K562 (cell line): Measurements from ENCODE around the gene CD37. TPM values are rescaled to one million over a fixed set of nuclear protein-coding genes. Genes with fewer than 3 reads are reported as not detected.

ENCODE experiments used
- ATF7 ChIP-seq: fragments of 450-650 bp; IDR thresholded peaks from 2 replicates; pipeline ENCODE4 v1.7.1; 2014; ENCODE audit warnings: mild to moderate bottlenecking, moderate library complexity
- CHD2 ChIP-seq: IDR thresholded peaks from 2 replicates; pipeline ENCODE4 v1.6.1; 2011; ENCODE audit warnings: low read depth, low read length
- CSDE1 ChIP-seq, 2 experiments: fragments of 450-650 bp; IDR thresholded peaks; 2 replicates each; pipeline ENCODE4 v1.6.1; 2016; ENCODE audit warnings: mild to moderate bottlenecking in 1 of 2
- HNRNPH1 ChIP-seq: fragments of 200-400 bp; formaldehyde crosslinking; optimal IDR thresholded peaks from 2 replicates; pipeline ENCODE3; 2017; ENCODE audit warnings: low read depth, mild to moderate bottlenecking, low read length, moderate library complexity
- MYC ChIP-seq, 2 experiments: fragments of 250-450 bp in 1 of 2; sonication (Bioruptor Pico) in 1 of 2; IDR thresholded peaks; 2 replicates each; pipeline versions ENCODE4 v1.5.1 to v1.6.1; 2012 to 2021; ENCODE audit warnings: low read depth in 2 of 2, borderline replicate concordance in 1 of 2, improper control_type of control experiment in 1 of 2, low read length in 1 of 2, mild to moderate bottlenecking in 1 of 2, moderate library complexity in 1 of 2
- POLR2A ChIP-seq: fragments of 450-650 bp; conservative IDR thresholded peaks from 2 replicates; pipeline ENCODE4 v1.6.1; 2016
- REST ChIP-seq, 2 experiments: fragments of 450-650 bp; formaldehyde crosslinking in 1 of 2; IDR thresholded peaks; 2 replicates each; pipeline versions ENCODE4 v1.4.0 to v1.6.1; 2014 to 2020; ENCODE audit warnings: mild to moderate bottlenecking in 2 of 2, borderline replicate concordance in 1 of 2, low read depth in 1 of 2
- TGIF2 ChIP-seq: sonication (generic); formaldehyde crosslinking; IDR thresholded peaks from 2 replicates; pipeline ENCODE4 v1.8.1; 2022; ENCODE audit warnings: mild to moderate bottlenecking, missing genetic modification reagents, moderate library complexity
- ZNF146 ChIP-seq: IDR thresholded peaks from one replicate; pipeline ENCODE4 v1.6.1; 2018; ENCODE audit warnings: missing compliant biosample characterization; ENCODE audit not compliant: unreplicated experiment
- polyA plus RNA-seq, 8 experiments: library from polyadenylated mRNA; depleted of rRNA in 4 of 8; stranded (reverse) in 5 of 8; unstranded in 3 of 8; fragments of >200 nt; fragmentation: Nextera tagmentation in 2 of 8; fragmentation: Illumina TruSeq in 1 of 8; extraction: Ambion mirVana in 2 of 8; extraction: Trizol in 1 of 8; gene quantifications; 2 replicates each; pipeline versions ENCODE4 v1.2.1 to v1.2.3, GENCODE V29; 2011 to 2014; ENCODE audit warnings: inconsistent platforms in 1 of 8, missing spikeins in 1 of 8
- total RNA-seq, 7 experiments: library from RNA; depleted of rRNA in 6 of 7; stranded (reverse); fragments of >200 nt in 6 of 7; fragmentation: Illumina TruSeq in 2 of 7; extraction: Trizol in 2 of 7; gene quantifications; 2 replicates each; pipeline versions ENCODE4 v1.2.1 to v1.2.3, GENCODE V29; 2011 to 2021; ENCODE audit warnings: low replicate concordance in 1 of 7
- TF ChIP-seq, protein P1 (sequence below): sonication (generic); formaldehyde crosslinking; IDR thresholded peaks from 2 replicates; pipeline ENCODE4 v1.8.0; 2022; ENCODE audit warnings: missing genetic modification reagents, mild to moderate bottlenecking, moderate library complexity, borderline replicate concordance

CD37 gene
- total and polyA plus RNA-seq, 9 of the 15 experiments (the other 6 are each of a cell fraction or from before 2014, with no cell fraction given) = 2.5 to 19.0 (median 7.4) TPM

GRCh38 chr19:49301165-49301865 is 33.9 kb upstream of the CD37 start (continued):
- peak; percentile 53 for TF ChIP-seq REST (IDR thresholded peaks at IDR 0.05; ENCODE audit: borderline replicate concordance)
- TF ChIP-seq REST (CRISPR knock-in tag; IDR thresholded peaks at IDR 0.05; ENCODE audit: low read depth) = no peak
- TF ChIP-seq ATF7 = peak; percentile 33; the same call in 1 of the 2 replicates
- TF ChIP-seq, protein P1, sequence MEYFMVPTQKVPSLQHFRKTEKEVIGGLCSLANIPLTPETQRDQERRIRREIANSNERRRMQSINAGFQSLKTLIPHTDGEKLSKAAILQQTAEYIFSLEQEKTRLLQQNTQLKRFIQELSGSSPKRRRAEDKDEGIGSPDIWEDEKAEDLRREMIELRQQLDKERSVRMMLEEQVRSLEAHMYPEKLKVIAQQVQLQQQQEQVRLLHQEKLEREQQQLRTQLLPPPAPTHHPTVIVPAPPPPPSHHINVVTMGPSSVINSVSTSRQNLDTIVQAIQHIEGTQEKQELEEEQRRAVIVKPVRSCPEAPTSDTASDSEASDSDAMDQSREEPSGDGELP (CRISPR knock-in tag) = peak; percentile 35; the same call in 1 of the 2 replicates
- no peak for TF ChIP-seq CSDE1 (IDR thresholded peaks at IDR 0.05)
- 0 out of 2 replicates have a peak, but pooled peaks have one; percentile 28 for TF ChIP-seq POLR2A
- no peak for TF ChIP-seq CHD2
- peak; percentile 66 for TF ChIP-seq MYC (IDR thresholded peaks at IDR 0.05; ENCODE audit: low read depth, low read length)
- peak; percentile 43; the same call in 1 of the 2 replicates for TF ChIP-seq MYC (CRISPR knock-in tag; IDR thresholded peaks at IDR 0.05; ENCODE audit: borderline replicate concordance, low read depth)
- no peak for TF ChIP-seq TGIF2 (CRISPR knock-in tag)
- no peak for TF ChIP-seq ZNF146 (CRISPR knock-in tag)
- no peak for TF ChIP-seq HNRNPH1
